Measurements from ENCODE around the gene FNDC1. TPM values are rescaled to one million over a fixed set of nuclear protein-coding genes. Genes with fewer than 3 reads are reported as not detected.

The FNDC1 gene
- total and polyA plus RNA-seq, 4 donors: 0.06 to 8.6 (median 0.31) TPM

- ATAC-seq (ENCODE audit: insufficient read depth, low FRiP score): no peak
- no peak overlapping the region for H3K4me3 ChIP-seq
- no peak overlapping the region for H3K9ac ChIP-seq (ENCODE audit: insufficient read depth in 1 of 2, low read length in 2 of 2)
- peaks cover 0 to 3% (median 0%) of the 10 kb centered on the region in 4 donors for H3K9me3 ChIP-seq (ENCODE audit: control insufficient read depth in 4 of 4, insufficient read depth in 3 of 4, low read length in 3 of 4)
- peak; percentile 46 to 57 (median 53) for DNase-seq
- H3K4me1 ChIP-seq (ENCODE audit: control insufficient read depth in 5 of 5, insufficient read depth in 5 of 5, low read length in 5 of 5): peaks cover 0 to 25% (median 3%) of the 10 kb centered on the region in 5 donors
- TF ChIP-seq CTCF (IDR thresholded peaks at IDR 0.05; ENCODE audit: control extremely low read depth, extremely low read depth): no peak
- H3K27ac ChIP-seq (ENCODE audit: low read depth in 1 of 2, low read length in 1 of 2): no peak overlapping the region
- no peaks in the 10 kb centered on the region for H3K36me3 ChIP-seq (ENCODE audit: control insufficient read depth in 4 of 4, insufficient read depth in 4 of 4, low read length in 4 of 4)
- H3K27me3 ChIP-seq (ENCODE audit: control insufficient read depth in 3 of 3, insufficient read depth in 3 of 3, low read length in 2 of 3): peaks cover 14 to 67% (median 41%) of the 10 kb centered on the region in 3 donors
- WGBS, 2 donors: 1% methylated on average over 84 to 87 of the region's 87 CpGs
These were observed 545 bp downstream of the FNDC1 start for GRCh38 chr6:159169557-159170332.

- no peak for ATAC-seq (ENCODE audit: insufficient read depth, low FRiP score)
- H3K27ac ChIP-seq (ENCODE audit: low read depth in 1 of 2, low read length in 1 of 2): no peak overlapping the region
- TF ChIP-seq CTCF (IDR thresholded peaks at IDR 0.05; ENCODE audit: control extremely low read depth, extremely low read depth): no peak
- no peak overlapping the region for H3K9ac ChIP-seq (ENCODE audit: insufficient read depth in 1 of 2, low read length in 2 of 2)
- H3K9me3 ChIP-seq (ENCODE audit: control insufficient read depth in 4 of 4, insufficient read depth in 3 of 4, low read length in 3 of 4): peaks cover 0 to 3% (median 0%) of the 10 kb centered on the region in 4 donors
- DNase-seq: no peak
- WGBS, 2 donors: 5 to 8% methylated on average over 7 of the region's 7 CpGs
- no peak overlapping the region for H3K4me3 ChIP-seq
- no peaks in the 10 kb centered on the region for H3K36me3 ChIP-seq (ENCODE audit: control insufficient read depth in 4 of 4, insufficient read depth in 4 of 4, low read length in 4 of 4)
- peaks cover 14 to 70% (median 41%) of the 10 kb centered on the region in 3 donors for H3K27me3 ChIP-seq (ENCODE audit: control insufficient read depth in 3 of 3, insufficient read depth in 3 of 3, low read length in 2 of 3)
- H3K4me1 ChIP-seq (ENCODE audit: control insufficient read depth in 5 of 5, insufficient read depth in 5 of 5, low read length in 5 of 5): peaks cover 0 to 22% (median 0%) of the 10 kb centered on the region in 5 donors
These were observed 1.1 kb downstream of the FNDC1 start for GRCh38 chr6:159170333-159170672.

GRCh38 chr6:159170999-159171712 is 2.0 kb downstream of the FNDC1 start:
- no peak overlapping the region for H3K4me3 ChIP-seq
- TF ChIP-seq CTCF (IDR thresholded peaks at IDR 0.05; ENCODE audit: control extremely low read depth, extremely low read depth): no peak
- H3K27me3 ChIP-seq (ENCODE audit: control insufficient read depth in 3 of 3, insufficient read depth in 3 of 3, low read length in 2 of 3): peaks cover 14 to 75% (median 41%) of the 10 kb centered on the region in 3 donors
- no peaks in the 10 kb centered on the region for H3K36me3 ChIP-seq (ENCODE audit: control insufficient read depth in 4 of 4, insufficient read depth in 4 of 4, low read length in 4 of 4)
- ATAC-seq (ENCODE audit: insufficient read depth, low FRiP score) (no peak), DNase-seq (peak in 2 of 3 donors; percentile 40 to 57)
- no peak overlapping the region for H3K9ac ChIP-seq (ENCODE audit: insufficient read depth in 1 of 2, low read length in 2 of 2)
- peaks cover 0 to 17% (median 0%) of the 10 kb centered on the region in 5 donors for H3K4me1 ChIP-seq (ENCODE audit: control insufficient read depth in 5 of 5, insufficient read depth in 5 of 5, low read length in 5 of 5)
- no peak overlapping the region for H3K27ac ChIP-seq (ENCODE audit: low read depth in 1 of 2, low read length in 1 of 2)
- peaks cover 0 to 3% (median 0%) of the 10 kb centered on the region in 4 donors for H3K9me3 ChIP-seq (ENCODE audit: control insufficient read depth in 4 of 4, insufficient read depth in 3 of 4, low read length in 3 of 4)
- WGBS, 2 donors: 40 to 59% methylated on average over 13 of the region's 13 CpGs

All from lung (tissue), 12 donors.